Activated gamma-delta T cell treated with anti-CD3 and anti-CD28 coated beads, Interleukin-2, amount 50 U/mL, for 16 hours (primary cell): ENCODE data around the gene XBP1.
"Not testable (repeated sequence)": the region's sequence is repeated elsewhere in the genome, so short reads cannot be mapped to it uniquely, and the experiment has no call there.

Source experiments
- DNase-seq: peaks from one replicate; pipeline ENCODE4 v3.0.0-alpha.2; 2020; ENCODE audit warnings: low read depth

XBP1 gene

GRCh38 chr22:28800308-28801041 lies at the start of gene XBP1:
Gene XBP1 (minus strand): TSS chr22:28800569.
- peak; percentile 86 for DNase-seq

GRCh38 chr22:28846994-28847393 lies 46.6 kb upstream of the XBP1 start:
- DNase-seq = no peak

- not testable (repeated sequence) for DNase-seq
Measured at GRCh38 chr22:28844277-28844676, 43.9 kb upstream of the XBP1 start.

GRCh38 chr22:28843633-28844032 lies 43.3 kb upstream of the XBP1 start:
- DNase-seq = no peak

- no peak for DNase-seq
Measured at GRCh38 chr22:28841111-28841510, 40.7 kb upstream of the XBP1 start.

- no peak for DNase-seq
Measured at GRCh38 chr22:28838971-28839370, 38.6 kb upstream of the XBP1 start.

- DNase-seq = no peak
Measured at GRCh38 chr22:28837640-28838039, 37.3 kb upstream of the XBP1 start.

- no peak for DNase-seq
Measured at GRCh38 chr22:28835630-28836189, 35.3 kb upstream of the XBP1 start.

- DNase-seq = no peak
Measured at GRCh38 chr22:28833276-28833923, 33.0 kb upstream of the XBP1 start.

GRCh38 chr22:28832731-28833130 lies 32.4 kb upstream of the XBP1 start:
- no peak for DNase-seq

GRCh38 chr22:28831140-28832072 lies 31.0 kb upstream of the XBP1 start:
- no peak for DNase-seq

GRCh38 chr22:28830441-28830840 lies 30.1 kb upstream of the XBP1 start:
- DNase-seq = no peak

- peak; percentile 67 for DNase-seq
Measured at GRCh38 chr22:28829358-28830181, 29.2 kb upstream of the XBP1 start.

- DNase-seq = no peak
Measured at GRCh38 chr22:28826921-28827320, 26.6 kb upstream of the XBP1 start.

GRCh38 chr22:28826430-28826829 lies 26.1 kb upstream of the XBP1 start:
- DNase-seq = not testable (repeated sequence)

- not testable (repeated sequence) for DNase-seq
Measured at GRCh38 chr22:28824455-28824854, 24.1 kb upstream of the XBP1 start.

GRCh38 chr22:28822930-28823551 lies 22.7 kb upstream of the XBP1 start:
- no peak for DNase-seq

- DNase-seq = no peak
Measured at GRCh38 chr22:28821452-28821851, 21.1 kb upstream of the XBP1 start.

- no peak for DNase-seq
Measured at GRCh38 chr22:28820885-28821284, 20.5 kb upstream of the XBP1 start.

GRCh38 chr22:28819253-28820096 lies 19.1 kb upstream of the XBP1 start:
- no peak for DNase-seq
